HepG2 (cell line): ENCODE results near the gene RPL23. TPM values are rescaled to one million over a fixed set of nuclear protein-coding genes. Genes with fewer than 3 reads are reported as not detected.

Experiments used
- ATAC-seq: fragments of 200-7000 bp; cut with Tn5 transposase; 3 replicates; pipeline ENCODE4 v1.9.1; 2020; ENCODE audit warnings: mild to moderate bottlenecking, moderate library complexity
- BruUV-seq: library from RNA; stranded (reverse); fragments of 400-500 nt; replicated peaks from 2 replicates; lab custom pipeline; 2021; lab: Mats Ljungman, UMichigan
- CTCF ChIA-PET: fragments of 300-600 bp; formaldehyde crosslinking; extraction: SDS; loops from one replicate; lab custom pipeline; 2021; ENCODE audit warnings: low total read pairs, inconsistent platforms, low intra/inter-chr PET ratio; lab: Yijun Ruan, JAX
- POLR2A ChIA-PET: fragments of 350-600 bp; sonication (Branson Sonifier 250); formaldehyde crosslinking; loops from one replicate; lab custom pipeline; 2020; ENCODE audit warnings: antibody characterized with exemption, inconsistent platforms; lab: Yijun Ruan, JAX
- DNase-seq: peaks from one replicate; pipeline ENCODE4 v3.0.0-alpha.2; 2015; ENCODE audit warnings: low spot score
- FAIRE-seq: peaks from 3 replicates; lab custom pipeline; 2011; peaks lifted over from hg19 to GRCh38; lab: Jason Lieb, UNC
- H2AFZ ChIP-seq: one replicate; pipeline ENCODE4 v1.6.1; 2011; ENCODE audit warnings: low read length, inconsistent platforms
- H3K27ac ChIP-seq: fragments of 300-600 bp; 3 replicates; pipeline ENCODE4 v1.8.0; 2011; ENCODE audit warnings: mixed run types, mild to moderate bottlenecking, mixed read lengths, low read length, inconsistent platforms; ENCODE audit not compliant: insufficient read depth; ENCODE audit errors: extremely low read length
- H3K27me3 ChIP-seq, 2 experiments: fragments of 200-600 bp in 1 of 2; 2 replicates in 1 of 2; 3 replicates in 1 of 2; pipeline versions ENCODE4 v1.6.0 to v1.8.0; 2011; ENCODE audit warnings: low read length in 2 of 2, mild to moderate bottlenecking in 2 of 2, moderate library complexity in 2 of 2, inconsistent platforms in 1 of 2; ENCODE audit not compliant: insufficient read depth in 2 of 2, control insufficient read depth in 1 of 2
- H3K36me3 ChIP-seq, 2 experiments: fragments of 200-600 bp in 1 of 2; replicated peaks in 1 of 2; 2 replicates in 1 of 2; 3 replicates in 1 of 2; pipeline versions ENCODE4 v1.5.1 to v1.8.0; 2011; ENCODE audit warnings: low read length in 2 of 2, inconsistent platforms in 1 of 2; ENCODE audit not compliant: insufficient read depth in 2 of 2, control insufficient read depth in 1 of 2
- H3K4me1 ChIP-seq: 2 replicates; pipeline ENCODE4 v1.5.1; 2012; ENCODE audit warnings: low read length, inconsistent platforms; ENCODE audit not compliant: insufficient read depth
- H3K4me2 ChIP-seq: 2 replicates; pipeline ENCODE4 v1.6.0; 2011; ENCODE audit warnings: low read depth, low read length, inconsistent platforms
- H3K4me3 ChIP-seq, 3 experiments: fragments of 200-600 bp in 1 of 3; sonication (generic), shearing (Covaris generic) in 1 of 3; replicated peaks in 1 of 3; 2 replicates each; pipeline ENCODE4 v1.5.1; 2011 to 2016; ENCODE audit warnings: low read length in 3 of 3, inconsistent platforms in 2 of 3, low read depth in 2 of 3, mild to moderate bottlenecking in 2 of 3, control low read depth in 1 of 3, mixed read lengths in 1 of 3; ENCODE audit not compliant: insufficient read depth in 1 of 3
- H3K79me2 ChIP-seq: one replicate; pipeline ENCODE4 v1.6.1; 2011; ENCODE audit warnings: low read length, inconsistent platforms; ENCODE audit not compliant: insufficient read depth
- H3K9ac ChIP-seq: 2 replicates; pipeline ENCODE4 v1.6.0; 2011; ENCODE audit warnings: mild to moderate bottlenecking, low read depth, low read length, inconsistent platforms; ENCODE audit not compliant: insufficient read depth
- H3K9me3 ChIP-seq: 2 replicates; pipeline ENCODE4 v1.5.1; 2012; ENCODE audit warnings: mild to moderate bottlenecking, low read length
- H4K20me1 ChIP-seq: 2 replicates; pipeline ENCODE4 v1.6.0; 2011; ENCODE audit warnings: inconsistent platforms, mild to moderate bottlenecking, low read length, moderate library complexity; ENCODE audit not compliant: insufficient read depth
- DPF2 ChIP-seq: sonication (generic); formaldehyde crosslinking; IDR thresholded peaks from 2 replicates; pipeline ENCODE4 v1.4.0; 2020; ENCODE audit warnings: mild to moderate bottlenecking, low read depth, missing genetic modification reagents, borderline replicate concordance
- HMG20B ChIP-seq: conservative IDR thresholded peaks from 2 replicates; pipeline ENCODE4 v1.6.1; 2016; ENCODE audit warnings: missing genetic modification reagents, missing compliant biosample characterization
- MTF1 ChIP-seq: sonication (generic); formaldehyde crosslinking; IDR thresholded peaks from 2 replicates; pipeline ENCODE4 v1.5.0; 2020; ENCODE audit warnings: missing genetic modification reagents
- MXI1 ChIP-seq: IDR thresholded peaks from 3 replicates; pipeline ENCODE4 v1.6.1; 2012; ENCODE audit warnings: low read depth, low read length, inconsistent platforms, borderline replicate concordance
- RARG ChIP-seq: sonication (generic); formaldehyde crosslinking; IDR thresholded peaks from 2 replicates; pipeline ENCODE4 v1.4.0; 2020; ENCODE audit warnings: low read depth, mild to moderate bottlenecking, missing genetic modification reagents
- RFXAP ChIP-seq: sonication (generic); formaldehyde crosslinking; IDR thresholded peaks from 2 replicates; pipeline ENCODE4 v1.4.0; 2020; ENCODE audit warnings: missing genetic modification reagents, borderline replicate concordance
- SRY ChIP-seq: sonication (generic); formaldehyde crosslinking; IDR thresholded peaks from 2 replicates; pipeline ENCODE4 v1.8.0; 2022; ENCODE audit warnings: mild to moderate bottlenecking, missing genetic modification reagents
- ZFY ChIP-seq: sonication (generic); formaldehyde crosslinking; IDR thresholded peaks from 2 replicates; pipeline ENCODE4 v1.4.0; 2020; ENCODE audit warnings: missing genetic modification reagents
- ZMYM3 ChIP-seq: sonication (generic); formaldehyde crosslinking; IDR thresholded peaks from 2 replicates; pipeline ENCODE4 v1.5.1; 2020; ENCODE audit warnings: mild to moderate bottlenecking, missing genetic modification reagents
- ZNF207 ChIP-seq: fragments of 450-650 bp; IDR thresholded peaks from 2 replicates; pipeline ENCODE4 v1.6.1; 2016; ENCODE audit warnings: antibody characterized with exemption, borderline replicate concordance
- ZNF570 ChIP-seq: sonication (generic); formaldehyde crosslinking; IDR thresholded peaks from 2 replicates; pipeline ENCODE4 v1.4.0; 2020; ENCODE audit warnings: mild to moderate bottlenecking, missing genetic modification reagents, borderline replicate concordance
- ZNF768 ChIP-seq: sonication (generic); formaldehyde crosslinking; IDR thresholded peaks from 2 replicates; pipeline ENCODE4 v1.4.0; 2020; ENCODE audit warnings: missing genetic modification reagents
- WGBS: methylation state at CpG from one replicate; pipeline ENCODE4 v1.1.6; 2017; ENCODE audit warnings: low lambda C conversion rate; 5-methylcytosine and 5-hydroxymethylcytosine counted together
- in situ Hi-C: cut with HindIII; loops from 2 replicates; pipeline ENCODE4 v1.10.0; 2017; ENCODE audit warnings: low pct_unique_long_range_greater_than_20kb; ENCODE audit not compliant: extremely low pct_ligation_motif_present
- intact Hi-C: fragments of 100-400 bp; cut with micrococcal nuclease; formaldehyde crosslinking; loops from one replicate; pipeline ENCODE4 v1.10.0; 2022; ENCODE audit not compliant: unreplicated experiment
- polyA plus RNA-seq, 8 experiments: library from polyadenylated mRNA; depleted of rRNA in 3 of 8; stranded (reverse) in 7 of 8; unstranded in 1 of 8; fragments of >200 nt; fragmentation: Illumina TruSeq in 4 of 8; extraction: Trizol in 4 of 8; gene quantifications; 2 replicates each; pipeline versions ENCODE4 v1.2.1 to v1.2.3, GENCODE V29; 2011 to 2016; ENCODE audit warnings: low read depth in 4 of 8, missing spikeins in 1 of 8, mixed read lengths in 1 of 8; ENCODE audit not compliant: insufficient read depth in 1 of 8
- total RNA-seq, 5 experiments: library from RNA; depleted of rRNA; stranded (reverse); fragments of >200 nt; fragmentation: Illumina TruSeq; extraction: Trizol; gene quantifications; 2 replicates each; pipeline ENCODE4 v1.2.3, GENCODE V29; 2016; ENCODE audit warnings: low read depth in 1 of 5
- TF ChIP-seq, protein P1 (sequence below): sonication (generic); formaldehyde crosslinking; IDR thresholded peaks from 2 replicates; pipeline ENCODE4 v1.9.0; 2021; ENCODE audit warnings: missing genetic modification reagents, borderline replicate concordance
- TF ChIP-seq, protein P2 (sequence below): IDR thresholded peaks from 2 replicates; pipeline ENCODE4 v1.6.1; 2016
- TF ChIP-seq, protein P3 (sequence below), 2 experiments: sonication (generic) in 1 of 2; formaldehyde crosslinking in 1 of 2; IDR thresholded peaks; 2 replicates each; pipeline versions ENCODE4 v1.6.1 to v1.9.0; 2014 to 2022; ENCODE audit warnings: antibody characterized with exemption in 1 of 2, borderline replicate concordance in 1 of 2, inconsistent platforms in 1 of 2, low read depth in 1 of 2, missing genetic modification reagents in 1 of 2

Gene RPL23
- total and polyA plus RNA-seq, 2 of the 13 experiments (the other 11 are each of a cell fraction or from before 2014, with no cell fraction given): 2,790 to 4,860 TPM

DNA sequence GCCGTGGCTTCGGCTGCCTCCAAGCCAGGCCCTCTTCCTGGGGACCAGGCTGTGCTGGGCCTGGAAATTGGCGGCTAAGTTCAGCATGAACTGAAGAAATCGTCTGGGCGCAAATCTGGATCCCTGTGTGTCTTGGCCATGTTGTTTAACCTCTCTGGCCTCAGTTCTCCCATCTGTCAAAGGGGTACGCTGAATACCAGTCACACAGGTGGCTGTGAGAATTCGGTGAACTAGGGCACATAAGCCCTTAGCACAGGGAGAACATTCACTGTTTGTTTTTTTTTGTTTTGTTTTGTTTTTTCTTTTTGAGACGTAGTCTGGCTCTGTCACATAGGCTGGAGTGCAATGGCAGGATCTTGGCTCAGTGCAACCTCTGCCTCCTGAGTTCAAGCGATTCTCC, 35.3 kb upstream of the RPL23 start:
- H3K4me1 ChIP-seq: peaks cover 23% of the 10 kb centered on the region
- TF ChIP-seq ZNF207: no peak
- no peak for TF ChIP-seq MXI1
- no peak for TF ChIP-seq ZNF570
- no peak for TF ChIP-seq RARG (CRISPR knock-in tag)
- no peak for TF ChIP-seq RFXAP (CRISPR knock-in tag)
- TF ChIP-seq, protein P1, sequence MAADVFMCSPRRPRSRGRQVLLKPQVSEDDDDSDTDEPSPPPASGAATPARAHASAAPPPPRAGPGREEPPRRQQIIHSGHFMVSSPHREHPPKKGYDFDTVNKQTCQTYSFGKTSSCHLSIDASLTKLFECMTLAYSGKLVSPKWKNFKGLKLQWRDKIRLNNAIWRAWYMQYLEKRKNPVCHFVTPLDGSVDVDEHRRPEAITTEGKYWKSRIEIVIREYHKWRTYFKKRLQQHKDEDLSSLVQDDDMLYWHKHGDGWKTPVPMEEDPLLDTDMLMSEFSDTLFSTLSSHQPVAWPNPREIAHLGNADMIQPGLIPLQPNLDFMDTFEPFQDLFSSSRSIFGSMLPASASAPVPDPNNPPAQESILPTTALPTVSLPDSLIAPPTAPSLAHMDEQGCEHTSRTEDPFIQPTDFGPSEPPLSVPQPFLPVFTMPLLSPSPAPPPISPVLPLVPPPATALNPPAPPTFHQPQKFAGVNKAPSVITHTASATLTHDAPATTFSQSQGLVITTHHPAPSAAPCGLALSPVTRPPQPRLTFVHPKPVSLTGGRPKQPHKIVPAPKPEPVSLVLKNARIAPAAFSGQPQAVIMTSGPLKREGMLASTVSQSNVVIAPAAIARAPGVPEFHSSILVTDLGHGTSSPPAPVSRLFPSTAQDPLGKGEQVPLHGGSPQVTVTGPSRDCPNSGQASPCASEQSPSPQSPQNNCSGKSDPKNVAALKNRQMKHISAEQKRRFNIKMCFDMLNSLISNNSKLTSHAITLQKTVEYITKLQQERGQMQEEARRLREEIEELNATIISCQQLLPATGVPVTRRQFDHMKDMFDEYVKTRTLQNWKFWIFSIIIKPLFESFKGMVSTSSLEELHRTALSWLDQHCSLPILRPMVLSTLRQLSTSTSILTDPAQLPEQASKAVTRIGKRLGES: no peak
- TF ChIP-seq, protein P2, sequence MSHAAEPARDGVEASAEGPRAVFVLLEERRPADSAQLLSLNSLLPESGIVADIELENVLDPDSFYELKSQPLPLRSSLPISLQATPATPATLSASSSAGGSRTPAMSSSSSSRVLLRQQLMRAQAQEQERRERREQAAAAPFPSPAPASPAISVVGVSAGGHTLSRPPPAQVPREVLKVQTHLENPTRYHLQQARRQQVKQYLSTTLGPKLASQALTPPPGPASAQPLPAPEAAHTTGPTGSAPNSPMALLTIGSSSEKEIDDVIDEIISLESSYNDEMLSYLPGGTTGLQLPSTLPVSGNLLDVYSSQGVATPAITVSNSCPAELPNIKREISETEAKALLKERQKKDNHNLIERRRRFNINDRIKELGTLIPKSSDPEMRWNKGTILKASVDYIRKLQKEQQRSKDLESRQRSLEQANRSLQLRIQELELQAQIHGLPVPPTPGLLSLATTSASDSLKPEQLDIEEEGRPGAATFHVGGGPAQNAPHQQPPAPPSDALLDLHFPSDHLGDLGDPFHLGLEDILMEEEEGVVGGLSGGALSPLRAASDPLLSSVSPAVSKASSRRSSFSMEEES (CRISPR knock-in tag): no peak
- TF ChIP-seq MTF1 (CRISPR knock-in tag): no peak
- no peak for TF ChIP-seq HMG20B (CRISPR knock-in tag)
- TF ChIP-seq ZFY: no peak
- peak; percentile 41; the same call in 1 of the 2 replicates for TF ChIP-seq ZMYM3 (CRISPR knock-in tag)
- peak; percentile 70 for TF ChIP-seq ZNF768 (CRISPR knock-in tag)
- TF ChIP-seq, protein P3, sequence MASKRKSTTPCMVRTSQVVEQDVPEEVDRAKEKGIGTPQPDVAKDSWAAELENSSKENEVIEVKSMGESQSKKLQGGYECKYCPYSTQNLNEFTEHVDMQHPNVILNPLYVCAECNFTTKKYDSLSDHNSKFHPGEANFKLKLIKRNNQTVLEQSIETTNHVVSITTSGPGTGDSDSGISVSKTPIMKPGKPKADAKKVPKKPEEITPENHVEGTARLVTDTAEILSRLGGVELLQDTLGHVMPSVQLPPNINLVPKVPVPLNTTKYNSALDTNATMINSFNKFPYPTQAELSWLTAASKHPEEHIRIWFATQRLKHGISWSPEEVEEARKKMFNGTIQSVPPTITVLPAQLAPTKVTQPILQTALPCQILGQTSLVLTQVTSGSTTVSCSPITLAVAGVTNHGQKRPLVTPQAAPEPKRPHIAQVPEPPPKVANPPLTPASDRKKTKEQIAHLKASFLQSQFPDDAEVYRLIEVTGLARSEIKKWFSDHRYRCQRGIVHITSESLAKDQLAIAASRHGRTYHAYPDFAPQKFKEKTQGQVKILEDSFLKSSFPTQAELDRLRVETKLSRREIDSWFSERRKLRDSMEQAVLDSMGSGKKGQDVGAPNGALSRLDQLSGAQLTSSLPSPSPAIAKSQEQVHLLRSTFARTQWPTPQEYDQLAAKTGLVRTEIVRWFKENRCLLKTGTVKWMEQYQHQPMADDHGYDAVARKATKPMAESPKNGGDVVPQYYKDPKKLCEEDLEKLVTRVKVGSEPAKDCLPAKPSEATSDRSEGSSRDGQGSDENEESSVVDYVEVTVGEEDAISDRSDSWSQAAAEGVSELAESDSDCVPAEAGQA (IDR thresholded peaks at IDR 0.05; ENCODE audit: low read depth): no peak
- TF ChIP-seq, protein P3 (CRISPR knock-in tag; IDR thresholded peaks at IDR 0.05; ENCODE audit: borderline replicate concordance): no peak
- TF ChIP-seq SRY: no peak
- no peak for TF ChIP-seq DPF2 (CRISPR knock-in tag)

More for the DNA sequence above, 35.3 kb upstream of the RPL23 start:
- H3K4me2 ChIP-seq: no peak overlapping the region
- no peaks in the 10 kb centered on the region for H3K27me3 ChIP-seq
- in situ Hi-C loops (no loop called here), intact Hi-C loops (no loop called here)
- ChIA-PET POLR2A (interaction anchor here (1.2 to 1.4 kb wide), 2 partner anchors 18 to 35 kb away, joined by 3 to 9 read pairs; partner anchors contain the start of gene RPL23), CTCF (no interaction called here)
- no peak for ATAC-seq
- no peak for DNase-seq
- no peak overlapping the region for H2AFZ ChIP-seq
- no peak overlapping the region for H3K4me3 ChIP-seq
- no peak overlapping the region for H3K27ac ChIP-seq
- no peaks in the 10 kb centered on the region for H3K9me3 ChIP-seq
- no peak overlapping the region for H3K9ac ChIP-seq
- 94% methylated on average over 9 of the region's 9 CpGs for WGBS
- H3K36me3 ChIP-seq: peaks cover 59 to 89% of the 10 kb centered on the region in 2 experiments
- peaks cover 34% of the 10 kb centered on the region for H4K20me1 ChIP-seq
- no peak for FAIRE-seq
- H3K79me2 ChIP-seq: peaks cover 32% of the 10 kb centered on the region
- no TSS peak for BruUV-seq
